HepG2 (cell line): Measurements from ENCODE around the gene SDR39U1. TPM values are rescaled to one million over a fixed set of nuclear protein-coding genes. Genes with fewer than 3 reads are reported as not detected.

ENCODE experiments used
- CCAR2 ChIP-seq: fragments of 200-400 bp; formaldehyde crosslinking; optimal IDR thresholded peaks from 2 replicates; pipeline ENCODE3; 2018; ENCODE audit warnings: low read depth, mild to moderate bottlenecking, low read length, moderate library complexity
- CHD2 ChIP-seq: IDR thresholded peaks from 2 replicates; pipeline ENCODE4 v1.6.1; 2011; ENCODE audit warnings: low read depth, low read length, improper control_type of control experiment
- CREB1 ChIP-seq, 2 experiments: fragments of 450-650 bp in 1 of 2; IDR thresholded peaks; 2 replicates each; pipeline ENCODE4 v1.6.1; 2016 to 2017; ENCODE audit warnings: control low read depth in 1 of 2, mild to moderate bottlenecking in 1 of 2, missing compliant biosample characterization in 1 of 2, missing genetic modification characterization in 1 of 2
- FOSL1 ChIP-seq: sonication (generic); formaldehyde crosslinking; IDR thresholded peaks from 2 replicates; pipeline ENCODE4 v1.9.0; 2021; ENCODE audit warnings: missing genetic modification reagents, borderline replicate concordance
- HOXA7 ChIP-seq: sonication (generic); formaldehyde crosslinking; IDR thresholded peaks from 2 replicates; pipeline ENCODE4 v1.8.1; 2022; ENCODE audit warnings: mild to moderate bottlenecking, missing genetic modification reagents, moderate library complexity
- KDM4B ChIP-seq: sonication (generic); formaldehyde crosslinking; IDR thresholded peaks from 2 replicates; pipeline ENCODE4 v1.4.0; 2020; ENCODE audit warnings: missing genetic modification reagents
- PAX8 ChIP-seq: sonication (generic); formaldehyde crosslinking; IDR thresholded peaks from 2 replicates; pipeline ENCODE4 v1.8.0; 2022; ENCODE audit warnings: mild to moderate bottlenecking, missing genetic modification reagents, borderline replicate concordance
- PRMT3 ChIP-seq: sonication (generic); formaldehyde crosslinking; IDR thresholded peaks from 2 replicates; pipeline ENCODE4 v1.8.1; 2022; ENCODE audit warnings: low read depth, mild to moderate bottlenecking, moderate library complexity, missing genetic modification reagents, borderline replicate concordance
- REL ChIP-seq: sonication (generic); formaldehyde crosslinking; conservative IDR thresholded peaks from 2 replicates; pipeline ENCODE4 v1.8.0; 2022; ENCODE audit warnings: mild to moderate bottlenecking, missing genetic modification reagents, moderate library complexity
- RXRB ChIP-seq: IDR thresholded peaks from 2 replicates; pipeline ENCODE4 v1.6.1; 2016; ENCODE audit warnings: borderline replicate concordance, missing genetic modification reagents, missing compliant biosample characterization
- TARDBP ChIP-seq: sonication (generic); formaldehyde crosslinking; IDR thresholded peaks from 2 replicates; pipeline ENCODE4 v1.8.0; 2022; ENCODE audit warnings: mild to moderate bottlenecking, missing genetic modification reagents
- TOPORS ChIP-seq: sonication (generic); formaldehyde crosslinking; IDR thresholded peaks from 2 replicates; pipeline ENCODE4 v1.8.0; 2023; ENCODE audit warnings: mild to moderate bottlenecking, missing genetic modification reagents
- YEATS2 ChIP-seq: sonication (generic); formaldehyde crosslinking; IDR thresholded peaks from 2 replicates; pipeline ENCODE4 v1.4.0; 2020; ENCODE audit warnings: missing genetic modification reagents, borderline replicate concordance
- ZBTB1 ChIP-seq: sonication (generic); formaldehyde crosslinking; IDR thresholded peaks from 2 replicates; pipeline ENCODE4 v1.4.0; 2020; ENCODE audit warnings: missing genetic modification reagents, borderline replicate concordance
- ZEB1 ChIP-seq: IDR thresholded peaks from 2 replicates; pipeline ENCODE4 v1.6.1; 2012; ENCODE audit warnings: mild to moderate bottlenecking, low read depth, inconsistent platforms; ENCODE audit not compliant: insufficient replicate concordance
- ZFAT ChIP-seq: sonication (generic); formaldehyde crosslinking; conservative IDR thresholded peaks from 2 replicates; pipeline ENCODE4 v1.8.1; 2023; ENCODE audit warnings: missing genetic modification reagents, inconsistent platforms
- ZNF256 ChIP-seq: sonication (generic); formaldehyde crosslinking; conservative IDR thresholded peaks from 2 replicates; pipeline ENCODE4 v1.4.0; 2020; ENCODE audit warnings: missing genetic modification reagents
- ZNF280D ChIP-seq: sonication (generic); formaldehyde crosslinking; IDR thresholded peaks from 2 replicates; pipeline ENCODE4 v1.5.1; 2020; ENCODE audit warnings: mild to moderate bottlenecking, missing genetic modification reagents
- ZNF44 ChIP-seq: sonication (generic); formaldehyde crosslinking; IDR thresholded peaks from 2 replicates; pipeline ENCODE4 v1.5.1; 2020; ENCODE audit warnings: mild to moderate bottlenecking, missing genetic modification reagents
- ZNF597 ChIP-seq: sonication (generic); formaldehyde crosslinking; IDR thresholded peaks from 2 replicates; pipeline ENCODE4 v1.5.0; 2020; ENCODE audit warnings: missing genetic modification reagents
- ZNF660 ChIP-seq: sonication (generic); formaldehyde crosslinking; IDR thresholded peaks from 2 replicates; pipeline ENCODE4 v1.5.1; 2020; ENCODE audit warnings: mild to moderate bottlenecking, low read depth, missing genetic modification reagents, borderline replicate concordance
- ZNF768 ChIP-seq: sonication (generic); formaldehyde crosslinking; IDR thresholded peaks from 2 replicates; pipeline ENCODE4 v1.4.0; 2020; ENCODE audit warnings: missing genetic modification reagents
- ZNF773 ChIP-seq: sonication (generic); formaldehyde crosslinking; IDR thresholded peaks from 2 replicates; pipeline ENCODE4 v1.4.0; 2020; ENCODE audit warnings: missing genetic modification reagents, borderline replicate concordance
- ZNF775 ChIP-seq: sonication (generic); formaldehyde crosslinking; IDR thresholded peaks from 2 replicates; pipeline ENCODE4 v1.4.0; 2020; ENCODE audit warnings: missing genetic modification reagents, mild to moderate bottlenecking, moderate library complexity, borderline replicate concordance
- ZNF780A ChIP-seq: sonication (generic); formaldehyde crosslinking; IDR thresholded peaks from 2 replicates; pipeline ENCODE4 v1.8.0; 2022; ENCODE audit warnings: mild to moderate bottlenecking, missing genetic modification reagents, moderate library complexity
- polyA plus RNA-seq, 8 experiments: library from polyadenylated mRNA; depleted of rRNA in 3 of 8; stranded (reverse) in 7 of 8; unstranded in 1 of 8; fragments of >200 nt; fragmentation: Illumina TruSeq in 4 of 8; extraction: Trizol in 4 of 8; gene quantifications; 2 replicates each; pipeline versions ENCODE4 v1.2.1 to v1.2.3, GENCODE V29; 2011 to 2016; ENCODE audit warnings: low read depth in 4 of 8, missing spikeins in 1 of 8, mixed read lengths in 1 of 8; ENCODE audit not compliant: insufficient read depth in 1 of 8
- total RNA-seq, 5 experiments: library from RNA; depleted of rRNA; stranded (reverse); fragments of >200 nt; fragmentation: Illumina TruSeq; extraction: Trizol; gene quantifications; 2 replicates each; pipeline ENCODE4 v1.2.3, GENCODE V29; 2016; ENCODE audit warnings: low read depth in 1 of 5

Gene SDR39U1
- total and polyA plus RNA-seq, 2 of the 13 experiments (the other 11 are each of a cell fraction or from before 2014, with no cell fraction given) = 34.4 to 129 TPM

DNA sequence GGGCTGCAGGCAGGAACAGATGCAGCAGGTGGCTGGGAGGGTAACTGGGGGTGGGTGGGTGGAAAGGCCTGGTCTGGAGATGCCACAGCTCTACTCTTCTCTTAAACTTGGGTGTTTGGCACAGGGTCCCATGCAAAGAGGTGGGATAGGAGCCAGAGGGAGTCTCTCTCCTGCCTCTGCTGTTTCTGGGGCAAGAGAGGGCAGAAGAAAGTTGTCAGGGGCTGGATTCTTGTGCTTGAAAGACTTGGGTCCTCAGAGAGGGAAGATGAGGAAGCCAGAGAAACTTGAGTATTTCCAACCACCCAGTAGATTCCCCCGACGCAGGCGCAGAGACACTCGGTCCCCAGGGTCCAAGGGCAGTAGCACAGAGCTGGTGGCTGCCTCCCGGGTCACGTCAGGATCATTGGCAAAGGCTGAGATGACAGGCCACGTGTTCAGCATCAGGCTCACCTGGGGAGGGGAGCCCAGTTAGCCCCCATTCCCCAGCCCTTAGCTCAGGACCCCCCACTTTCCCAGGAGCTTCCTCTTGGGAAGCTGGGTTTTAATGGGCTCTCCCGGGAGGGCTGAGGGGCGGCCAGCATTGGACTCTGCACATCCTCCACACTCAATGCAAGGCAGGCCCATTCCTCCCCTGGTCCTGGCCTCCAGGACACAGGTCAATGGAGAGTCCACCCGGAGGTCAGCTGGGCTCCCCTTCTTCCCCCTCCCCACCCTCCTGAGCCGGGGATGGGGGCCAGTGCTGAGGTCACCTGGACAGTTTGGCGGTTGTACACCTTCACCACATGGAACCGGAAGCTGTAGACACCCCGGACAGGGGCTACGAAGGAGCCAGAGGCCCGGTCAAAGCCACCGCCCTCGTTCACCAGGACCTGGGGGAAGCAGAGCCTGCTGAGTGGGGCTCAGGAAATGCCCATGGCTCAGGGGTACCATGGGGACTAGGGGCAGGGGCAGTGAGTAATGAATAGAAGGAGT is 14.8 kb downstream of the SDR39U1 start (continued):
- no peak for TF ChIP-seq ZNF780A (CRISPR knock-in tag)
- TF ChIP-seq ZNF775 = no peak
- no peak for TF ChIP-seq PRMT3 (CRISPR knock-in tag)
- TF ChIP-seq ZFAT (CRISPR knock-in tag) = no peak
- TF ChIP-seq ZNF280D = no peak
- TF ChIP-seq YEATS2 (CRISPR knock-in tag) = no peak; the same call in 1 of the 2 replicates
- no peak for TF ChIP-seq ZNF773 (CRISPR knock-in tag)
- TF ChIP-seq ZNF660 = no peak
- TF ChIP-seq REL (CRISPR knock-in tag) = no peak
- no peak for TF ChIP-seq ZEB1
- 0 out of 2 replicates have a peak, but pooled peaks have one; percentile 24 for TF ChIP-seq TOPORS (CRISPR knock-in tag)
- TF ChIP-seq ZNF256 (CRISPR knock-in tag) = no peak
- TF ChIP-seq CCAR2 = no peak
- no peak for TF ChIP-seq HOXA7
- no peak for TF ChIP-seq TARDBP
- no peak for TF ChIP-seq CHD2
- peak; percentile 71; the same call in 1 of the 2 replicates for TF ChIP-seq ZNF44 (CRISPR knock-in tag)
- TF ChIP-seq KDM4B (CRISPR knock-in tag) = no peak
- TF ChIP-seq ZNF768 (CRISPR knock-in tag) = peak; percentile 60; the same call in 1 of the 2 replicates
- peak; percentile 53 for TF ChIP-seq RXRB
- no peak for TF ChIP-seq FOSL1
- 0 out of 2 replicates have a peak, but pooled peaks have one; percentile 2 for TF ChIP-seq PAX8 (CRISPR knock-in tag)
- TF ChIP-seq ZBTB1 (CRISPR knock-in tag) = no peak
- no peak for TF ChIP-seq ZNF597 (CRISPR knock-in tag)
- no peak for TF ChIP-seq CREB1 (IDR thresholded peaks at IDR 0.05)
- TF ChIP-seq CREB1 (CRISPR knock-in tag; IDR thresholded peaks at IDR 0.05) = no peak
